Placental epithelial cell (primary cell): Measurements from ENCODE around the gene SMYD1. TPM values are rescaled to one million over a fixed set of nuclear protein-coding genes. Genes with fewer than 3 reads are reported as not detected.

Experiments used
- small RNA-seq: library from RNA; depleted of rRNA; stranded (forward); fragments of <200 nt; gene quantifications from one replicate; pipeline ENCODE3, GENCODE V24; 2012
- total RNA-seq: library from RNA; depleted of rRNA; stranded (reverse); fragments of >200 nt; gene quantifications from 2 replicates; pipeline ENCODE4 v1.2.3, GENCODE V29; 2012

The SMYD1 gene
- not detected in 2 replicates for total RNA-seq

GRCh38 chr2:88067598-88067997 lies at the start of gene SMYD1:
Gene SMYD1 (plus strand): TSS chr2:88067825. CDS start chr2:88067865, 40 bp downstream.

GRCh38 chr2:88055371-88056128 lies 12.1 kb upstream of the SMYD1 start, which contains the start of gene KRCC1:
Gene KRCC1 (minus strand): TSS chr2:88055783. CDS start chr2:88028563, 27,220 bp downstream.

GRCh38 chr2:88127888-88128653 lies 60.4 kb downstream of the SMYD1 start, which contains the start of gene FABP1:
Gene FABP1 (minus strand): TSS chr2:88128062. CDS start chr2:88128017, 45 bp downstream.

Small RNA genes lying within 50 kb of the gene (small RNA-seq; reads per million reads assigned to genes)
- not detected for gene MIR4780

Other genes starting within 250 kb of the SMYD1 start
- gene RGPD2, start 242.0 kb upstream of the SMYD1 start, total RNA-seq, result 0.98 and 2.0 TPM in 2 replicates
- gene RNU2-63P, start 51.3 kb upstream of the SMYD1 start, total RNA-seq, result 800 TPM in 1 of 2 replicates, not detected in the other
- 17.5 and 26.3 TPM in 2 replicates for gene KRCC1, start 12.0 kb upstream of the SMYD1 start, total RNA-seq
- not detected in 2 replicates for gene FABP1, start 60.2 kb downstream of the SMYD1 start, total RNA-seq
- 17.1 and 29.4 TPM in 2 replicates for gene THNSL2, start 102.5 kb downstream of the SMYD1 start, total RNA-seq